ENCODE data around the gene HOXA7. TPM values are rescaled to one million over a fixed set of nuclear protein-coding genes. Genes with fewer than 3 reads are reported as not detected.

Gene HOXA7
- total RNA-seq, 1 experiment from 2014 or later, result not detected

GRCh38 chr7:27109466-27110185 is 46.8 kb downstream of the HOXA7 start:
- TF ChIP-seq EZH2 (IDR thresholded peaks at IDR 0.05; ENCODE audit: low read depth), result no peak
- TF ChIP-seq, protein P1, sequence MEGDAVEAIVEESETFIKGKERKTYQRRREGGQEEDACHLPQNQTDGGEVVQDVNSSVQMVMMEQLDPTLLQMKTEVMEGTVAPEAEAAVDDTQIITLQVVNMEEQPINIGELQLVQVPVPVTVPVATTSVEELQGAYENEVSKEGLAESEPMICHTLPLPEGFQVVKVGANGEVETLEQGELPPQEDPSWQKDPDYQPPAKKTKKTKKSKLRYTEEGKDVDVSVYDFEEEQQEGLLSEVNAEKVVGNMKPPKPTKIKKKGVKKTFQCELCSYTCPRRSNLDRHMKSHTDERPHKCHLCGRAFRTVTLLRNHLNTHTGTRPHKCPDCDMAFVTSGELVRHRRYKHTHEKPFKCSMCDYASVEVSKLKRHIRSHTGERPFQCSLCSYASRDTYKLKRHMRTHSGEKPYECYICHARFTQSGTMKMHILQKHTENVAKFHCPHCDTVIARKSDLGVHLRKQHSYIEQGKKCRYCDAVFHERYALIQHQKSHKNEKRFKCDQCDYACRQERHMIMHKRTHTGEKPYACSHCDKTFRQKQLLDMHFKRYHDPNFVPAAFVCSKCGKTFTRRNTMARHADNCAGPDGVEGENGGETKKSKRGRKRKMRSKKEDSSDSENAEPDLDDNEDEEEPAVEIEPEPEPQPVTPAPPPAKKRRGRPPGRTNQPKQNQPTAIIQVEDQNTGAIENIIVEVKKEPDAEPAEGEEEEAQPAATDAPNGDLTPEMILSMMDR (conservative IDR thresholded peaks at IDR 0.05), result no peak
- DNase-seq, result no peak
- H3K27me3 ChIP-seq (ENCODE audit: insufficient read depth, low read depth), result no peaks in the 10 kb centered on the region
- H3K4me1 ChIP-seq (replicated peaks; ENCODE audit: insufficient read depth), result peaks cover 29% of the 10 kb centered on the region
- H3K79me2 ChIP-seq (ENCODE audit: low read depth), result peaks cover 79% of the 10 kb centered on the region
- no peak overlapping the region for H3K27ac ChIP-seq
- H3F3A ChIP-seq (ENCODE audit: insufficient read depth, low read depth), result peaks cover 58% of the 10 kb centered on the region
- no peaks in the 10 kb centered on the region for H3K9me3 ChIP-seq (ENCODE audit: insufficient read depth, low read depth)
- ChIA-PET CTCF (no interaction called here), POLR2A (ENCODE audit: unreplicated experiment) (no interaction called here)
- no peaks in the 10 kb centered on the region for H3K9me2 ChIP-seq (ENCODE audit: insufficient read depth)
- no peak overlapping the region for H2AFZ ChIP-seq
- peaks cover 41% of the 10 kb centered on the region for H3K36me3 ChIP-seq (ENCODE audit: low read depth)
- intact Hi-C loops (cut with micrococcal nuclease; ENCODE audit: unreplicated experiment), result loop anchor here (5.0 to 10.0 kb wide), 2 partner anchors 82 to 635 kb away; partner anchors contain the start of gene TAX1BP1
- no TSS peak for BruUV-seq (replicated peaks)
- no peak overlapping the region for H3K4me2 ChIP-seq
- H3K4me3 ChIP-seq, result no peak overlapping the region
- no peaks in the 10 kb centered on the region for H4K20me1 ChIP-seq (ENCODE audit: insufficient read depth)

DNA sequence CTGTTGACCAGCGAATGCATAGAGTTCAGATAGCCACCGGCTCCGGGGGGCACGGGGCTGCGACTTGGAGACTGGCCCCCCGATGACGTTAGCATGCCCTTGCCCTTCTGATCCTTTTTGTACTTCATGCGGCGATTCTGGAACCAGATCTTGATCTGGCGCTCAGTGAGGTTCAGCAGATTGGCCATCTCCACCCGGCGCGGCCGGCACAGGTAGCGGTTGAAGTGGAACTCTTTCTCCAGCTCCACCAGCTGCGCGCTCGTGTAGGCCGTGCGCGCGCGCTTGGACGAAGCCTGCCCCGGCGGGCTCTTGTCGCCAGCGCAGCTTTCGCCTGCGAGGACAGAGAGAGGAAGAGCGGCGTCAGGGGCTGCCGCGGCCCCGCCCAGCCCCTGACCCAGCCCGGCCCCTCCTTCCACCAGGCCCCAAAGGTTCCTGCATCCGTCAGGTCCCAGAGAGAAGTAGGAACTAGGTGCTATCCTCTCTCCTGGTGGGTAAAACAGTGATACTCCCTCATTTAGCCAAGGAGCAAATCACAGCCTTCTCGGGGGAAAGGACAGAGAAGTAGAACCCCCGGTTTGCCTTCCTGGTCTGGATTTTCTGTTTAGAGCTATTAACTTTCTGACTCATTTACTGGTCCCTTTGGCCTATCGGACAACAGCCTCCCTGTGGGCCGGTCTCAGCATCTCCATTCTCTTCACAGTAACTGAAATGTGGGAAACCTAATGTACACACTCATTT is 47.9 kb downstream of the HOXA7 start:
- CTCF ChIA-PET, result interaction anchor here (0.5 kb wide), 1 partner anchor 60 kb away, joined by 4 read pairs; no protein-coding TSS in a partner anchor
- H3K4me1 ChIP-seq (replicated peaks; ENCODE audit: insufficient read depth), result peaks cover 29% of the 10 kb centered on the region
- no peaks in the 10 kb centered on the region for H3K27me3 ChIP-seq (ENCODE audit: insufficient read depth, low read depth)

More for the DNA sequence above, 47.9 kb downstream of the HOXA7 start:
- Histone ChIP-seq H3K4me2 (no peak overlapping the region), H2AFZ (no peak overlapping the region), H3K36me3 (ENCODE audit: low read depth) (peaks cover 41% of the 10 kb centered on the region), H3K79me2 (ENCODE audit: low read depth) (peaks cover 74% of the 10 kb centered on the region), H3K27ac (0 out of 2 replicates have a peak overlapping the region, but pooled peaks have one; percentile 4), H3F3A (ENCODE audit: insufficient read depth, low read depth) (peaks cover 53% of the 10 kb centered on the region), H3K9me2 (ENCODE audit: insufficient read depth) (no peaks in the 10 kb centered on the region), H3K9me3 (ENCODE audit: insufficient read depth, low read depth) (no peaks in the 10 kb centered on the region), H4K20me1 (ENCODE audit: insufficient read depth) (no peaks in the 10 kb centered on the region), H3K4me3 (no peak overlapping the region)
- intact Hi-C loops (cut with micrococcal nuclease; ENCODE audit: unreplicated experiment), result no loop called here
- POLR2A ChIA-PET (ENCODE audit: unreplicated experiment), result interaction anchor here (0.5 kb wide), 1 partner anchor 10 kb away, joined by 4 read pairs; no protein-coding TSS in a partner anchor
- BruUV-seq (replicated peaks), result no TSS peak
- no peak for TF ChIP-seq EZH2 (IDR thresholded peaks at IDR 0.05; ENCODE audit: low read depth)
- TF ChIP-seq, protein P1 (conservative IDR thresholded peaks at IDR 0.05), result no peak
- DNase-seq, result no peak
